Caco-2 (cell line): ENCODE results near the gene PTPN7. TPM values are rescaled to one million over a fixed set of nuclear protein-coding genes. Genes with fewer than 3 reads are reported as not detected.

Experiments used
- BruUV-seq: library from RNA; stranded (reverse); fragments of 400-500 nt; replicated peaks from 2 replicates; lab custom pipeline; 2021; lab: Mats Ljungman, UMichigan
- CTCF ChIA-PET: fragments of 300-600 bp; sonication (Branson Sonifier 250); formaldehyde crosslinking; loops from one replicate; lab custom pipeline; 2022; ENCODE audit warnings: antibody characterized with exemption; lab: Charles Lee
- POLR2A ChIA-PET: fragments of 300-600 bp; sonication (Branson Sonifier 250); formaldehyde crosslinking; loops from one replicate; lab custom pipeline; 2022; ENCODE audit warnings: antibody characterized with exemption; lab: Charles Lee
- DNase-seq, 2 experiments: peaks; one replicate each; pipeline versions ENCODE4 v3.0.0 to v3.0.0-alpha.2; 2020 to 2022
- H3K27me3 ChIP-seq: replicated peaks from 2 replicates; pipeline ENCODE4 v1.6.0; 2011; ENCODE audit warnings: low read length; ENCODE audit not compliant: control insufficient read depth, insufficient read depth
- H3K36me3 ChIP-seq: 2 replicates; pipeline ENCODE4 v1.5.1; 2011; ENCODE audit warnings: low read length; ENCODE audit not compliant: control insufficient read depth, insufficient read depth
- H3K4me1 ChIP-seq: fragments of 250-450 bp; sonication (Bioruptor Pico); 2 replicates; pipeline ENCODE4 v1.5.1; 2020; ENCODE audit warnings: mild to moderate bottlenecking
- H3K4me3 ChIP-seq: 2 replicates; pipeline ENCODE4 v1.5.1; 2011; ENCODE audit warnings: low read depth, mild to moderate bottlenecking, control low read depth, low read length
- H3K9me3 ChIP-seq: fragments of 250-450 bp; sonication (Bioruptor Pico); 2 replicates; pipeline ENCODE4 v1.5.1; 2020; ENCODE audit warnings: mild to moderate bottlenecking, moderate library complexity
- H3K27ac Mint-ChIP-seq: one replicate; pipeline ENCODE4 v1.8.0; 2022; ENCODE audit warnings: mixed read lengths; ENCODE audit not compliant: unreplicated experiment
- H3K27me3 Mint-ChIP-seq: one replicate; pipeline ENCODE4 v1.8.0; 2022; ENCODE audit warnings: mixed read lengths; ENCODE audit not compliant: insufficient read depth, unreplicated experiment
- H3K36me3 Mint-ChIP-seq: one replicate; pipeline ENCODE4 v1.8.0; 2022; ENCODE audit warnings: mild to moderate bottlenecking, mixed read lengths; ENCODE audit not compliant: insufficient read depth, unreplicated experiment
- H3K4me1 Mint-ChIP-seq: one replicate; pipeline ENCODE4 v1.8.0; 2022; ENCODE audit warnings: low read depth, mixed read lengths; ENCODE audit not compliant: unreplicated experiment
- H3K4me3 Mint-ChIP-seq: one replicate; pipeline ENCODE4 v1.8.0; 2022; ENCODE audit warnings: mild to moderate bottlenecking, moderate library complexity, mixed read lengths; ENCODE audit not compliant: unreplicated experiment
- H3K9me3 Mint-ChIP-seq: one replicate; pipeline ENCODE4 v1.8.0; 2022; ENCODE audit warnings: mixed read lengths; ENCODE audit not compliant: unreplicated experiment
- CTCF ChIP-seq, 2 experiments: fragments of 200-600 bp in 1 of 2; IDR thresholded peaks; 1 replicate in 1 of 2; 2 replicates in 1 of 2; pipeline versions ENCODE4 v1.5.1 to v1.8.0; 2011 to 2022; ENCODE audit warnings: antibody characterized with exemption in 1 of 2, control low read depth in 1 of 2, inconsistent platforms in 1 of 2, low read depth in 1 of 2, low read length in 1 of 2, mild to moderate bottlenecking in 1 of 2, moderate library complexity in 1 of 2; ENCODE audit not compliant: insufficient read depth in 1 of 2, severe bottlenecking in 1 of 2, unreplicated experiment in 1 of 2
- intact Hi-C: fragments of 100-400 bp; cut with micrococcal nuclease; formaldehyde crosslinking; loops from one replicate; pipeline ENCODE4 v1.10.0; 2022; ENCODE audit not compliant: unreplicated experiment
- total RNA-seq: library from RNA; stranded (reverse); gene quantifications from 2 replicates; pipeline ENCODE4 v1.2.3, GENCODE V29; 2022

The PTPN7 gene
- total RNA-seq, 1 experiment from 2014 or later, result not detected

DNA sequence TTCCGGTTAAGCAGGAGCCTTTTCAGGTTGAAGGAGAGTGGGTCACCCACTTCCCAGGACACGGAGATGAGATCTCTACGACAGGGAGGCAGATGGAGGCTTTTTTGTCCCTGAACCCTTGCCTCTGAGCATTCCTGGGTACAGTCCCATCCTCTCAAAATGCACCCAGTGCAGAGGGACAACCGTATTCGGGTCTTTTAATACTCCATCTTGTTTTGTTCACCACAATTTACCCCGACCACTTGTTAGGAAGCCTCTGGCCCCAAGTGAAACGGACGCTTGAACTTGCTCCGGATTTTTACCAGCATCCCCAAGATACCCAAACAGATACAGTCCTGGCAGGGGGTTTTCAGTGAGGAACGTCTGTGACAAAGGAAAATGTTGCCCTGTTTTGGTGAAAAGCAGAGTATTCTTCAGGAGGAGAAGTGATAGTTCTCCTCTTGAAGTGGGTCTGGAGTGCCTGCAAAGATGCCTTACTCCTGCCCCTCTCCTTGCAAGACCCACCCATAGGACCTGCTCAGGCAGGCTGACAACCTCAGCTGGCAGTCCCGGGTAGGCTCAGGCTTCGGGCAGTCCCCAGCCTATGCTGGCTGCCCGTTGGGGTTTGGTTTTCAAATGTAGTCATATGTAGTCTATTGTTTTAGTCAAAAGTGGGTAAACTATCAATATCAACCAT lies 15.2 kb downstream of the PTPN7 start:
- no peak for DNase-seq
- TSS peak; percentile 57 for BruUV-seq
- H3K4me3 ChIP-seq, result peak overlapping the region; percentile 84
- Mint-ChIP-seq H3K9me3 (no peaks in the 10 kb centered on the region), H3K27me3 (no peaks in the 10 kb centered on the region), H3K36me3 (no peaks in the 10 kb centered on the region), H3K4me1 (peaks cover 11% of the 10 kb centered on the region), H3K27ac (no peak overlapping the region), H3K4me3 (peak overlapping the region; percentile 73)
- intact Hi-C loops, result no loop called here
- ChIA-PET POLR2A (no interaction called here), CTCF (no interaction called here)
- H3K27me3 ChIP-seq, result no peaks in the 10 kb centered on the region
- no peaks in the 10 kb centered on the region for H3K9me3 ChIP-seq
- peaks cover 10% of the 10 kb centered on the region for H3K4me1 ChIP-seq
- peaks cover 2% of the 10 kb centered on the region for H3K36me3 ChIP-seq
- no peak for TF ChIP-seq CTCF (IDR thresholded peaks at IDR 0.05; ENCODE audit: insufficient read depth in 1 of 2, low read depth in 1 of 2, low read length in 1 of 2, severe bottlenecking in 1 of 2, unreplicated experiment in 1 of 2)

- H3K9me3 ChIP-seq, result no peaks in the 10 kb centered on the region
- peaks cover 10% of the 10 kb centered on the region for H3K4me1 ChIP-seq
- no peak for TF ChIP-seq CTCF (IDR thresholded peaks at IDR 0.05; ENCODE audit: insufficient read depth in 1 of 2, low read depth in 1 of 2, low read length in 1 of 2, severe bottlenecking in 1 of 2, unreplicated experiment in 1 of 2)
- BruUV-seq, result no TSS peak
- peaks cover 2% of the 10 kb centered on the region for H3K36me3 ChIP-seq
- H3K27me3 ChIP-seq, result no peaks in the 10 kb centered on the region
- peak within 1 kb of the TSS; percentile 84 for H3K4me3 ChIP-seq
- Mint-ChIP-seq H3K9me3 (no peaks in the 10 kb centered on the region), H3K27me3 (no peaks in the 10 kb centered on the region), H3K4me1 (peaks cover 11% of the 10 kb centered on the region), H3K4me3 (peak within 1 kb of the TSS; percentile 73), H3K36me3 (no peaks in the 10 kb centered on the region), H3K27ac (peak within 1 kb of the TSS; percentile 38)
- POLR2A ChIA-PET, result no interaction called here
- CTCF ChIA-PET, result no interaction called here
- intact Hi-C loops, result no loop called here
- DNase-seq, result peak in 1 of 2 experiments; percentile 76
Measured at GRCh38 chr1:202144402-202145067, 15.9 kb downstream of the PTPN7 start, which contains the start of gene ARL8A. TSS of gene ARL8A (minus strand) at chr1:202144737. CDS start at chr1:202144572, 165 bp downstream.

- Mint-ChIP-seq H3K27me3 (no peaks in the 10 kb centered on the region), H3K27ac (peak overlapping the region; percentile 38), H3K36me3 (no peaks in the 10 kb centered on the region), H3K4me1 (peaks cover 11% of the 10 kb centered on the region), H3K9me3 (no peaks in the 10 kb centered on the region), H3K4me3 (peak overlapping the region; percentile 73)
- Histone ChIP-seq H3K9me3 (no peaks in the 10 kb centered on the region), H3K4me1 (peaks cover 10% of the 10 kb centered on the region), H3K27me3 (no peaks in the 10 kb centered on the region), H3K36me3 (peaks cover 2% of the 10 kb centered on the region), H3K4me3 (peak overlapping the region; percentile 84)
- intact Hi-C loops, result no loop called here
- BruUV-seq, result no TSS peak
- no peak for TF ChIP-seq CTCF (IDR thresholded peaks at IDR 0.05; ENCODE audit: insufficient read depth in 1 of 2, low read depth in 1 of 2, low read length in 1 of 2, severe bottlenecking in 1 of 2, unreplicated experiment in 1 of 2)
- no peak for DNase-seq
- ChIA-PET POLR2A (no interaction called here), CTCF (interaction anchor here (0.8 kb wide), 1 partner anchor 134 kb away, joined by 3 read pairs; the partner anchor contains the start of gene ELF3)
Measured at GRCh38 chr1:202143768-202144401, 16.5 kb downstream of the PTPN7 start.
